GM21619 (cell line): ENCODE data around the gene SYTL4.

Experiments
- ATAC-seq: cut with Tn5 transposase; IDR thresholded peaks from one replicate; pipeline ENCODE4 v1.9.1; 2021; ENCODE audit not compliant: unreplicated experiment

SYTL4 gene

DNA sequence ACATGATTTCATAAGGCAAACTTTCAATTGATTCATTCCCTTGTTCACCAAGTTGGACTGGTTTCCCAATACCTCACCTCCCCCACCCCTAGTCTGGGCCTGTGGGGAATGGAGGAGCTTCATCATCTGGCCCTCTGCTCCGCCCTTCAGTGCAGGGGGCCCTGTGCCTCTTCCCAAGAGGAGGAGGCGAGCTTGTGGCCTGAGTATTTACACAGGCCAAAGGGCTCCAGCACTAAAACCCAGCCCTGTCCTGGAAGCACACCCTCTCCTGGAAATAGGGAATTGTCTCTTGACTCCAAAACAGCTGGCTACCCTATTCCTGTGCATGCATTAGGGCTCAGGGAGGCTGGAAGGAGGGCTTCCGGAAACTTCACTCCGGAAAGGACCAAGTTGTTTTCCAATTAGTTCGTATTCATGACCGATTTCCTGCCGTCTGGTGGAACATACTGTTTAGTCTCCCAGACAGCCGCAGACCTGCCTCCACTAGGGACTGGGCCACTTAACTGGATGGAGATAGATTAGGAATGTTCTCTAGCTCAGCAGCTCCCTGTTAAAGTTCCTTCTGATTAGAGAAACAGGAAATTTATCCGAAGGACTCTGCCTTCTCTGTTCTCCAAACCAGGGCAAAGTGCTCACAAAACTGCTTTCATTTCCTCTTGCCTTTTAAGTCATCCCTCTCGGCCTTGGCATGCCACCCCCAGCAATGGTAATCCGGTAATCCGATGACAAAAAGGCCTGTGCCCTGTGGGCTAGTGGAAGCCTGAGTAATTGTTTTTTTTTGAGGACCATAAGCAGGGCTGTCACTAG is 82.2 kb downstream of the SYTL4 start:
- no peak for ATAC-seq

DNA sequence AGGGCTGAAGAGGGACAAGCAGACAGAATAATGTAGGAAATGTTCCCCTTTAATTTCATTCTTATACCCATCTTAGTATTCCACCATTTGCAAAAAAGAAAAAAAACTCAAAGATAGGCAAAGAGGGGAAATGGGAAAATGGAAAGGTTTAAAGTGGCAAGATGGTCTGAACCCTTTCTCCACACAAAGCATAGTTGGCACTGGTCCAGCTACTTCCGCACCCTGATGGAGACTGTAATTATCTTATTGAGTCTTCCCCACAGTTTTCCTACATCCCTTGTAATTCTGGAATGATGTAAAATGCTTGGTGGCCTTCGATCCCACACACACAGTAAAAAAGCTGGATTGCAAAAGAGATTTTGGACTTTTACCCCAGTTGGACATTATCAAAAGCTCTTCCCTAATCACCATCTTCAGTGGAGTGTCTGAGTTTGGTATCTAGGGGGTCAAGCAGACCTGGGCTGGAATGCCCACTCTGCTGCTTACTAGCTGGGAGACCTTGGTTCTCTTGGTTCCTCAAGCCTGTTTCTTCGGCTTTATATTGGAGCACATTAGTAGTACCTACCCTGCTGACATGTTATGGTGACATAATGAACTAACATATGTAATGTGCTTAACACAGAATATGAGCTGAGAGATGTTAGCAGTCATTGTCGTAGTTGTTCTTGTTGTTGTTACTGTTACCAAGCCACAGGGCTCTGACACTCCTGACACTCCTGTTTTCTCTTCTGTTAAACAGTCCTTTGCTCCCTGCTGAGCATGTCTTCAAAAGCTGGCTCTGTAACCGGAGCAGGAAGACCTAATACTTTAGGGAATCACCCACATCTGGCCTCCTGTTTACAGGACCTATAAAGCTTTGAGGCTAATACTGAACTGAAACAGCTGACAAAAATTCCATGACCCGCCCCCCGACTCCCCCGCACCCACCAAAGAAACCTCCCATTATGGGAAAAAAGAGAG is 83.2 kb downstream of the SYTL4 start:
- ATAC-seq: no peak

DNA sequence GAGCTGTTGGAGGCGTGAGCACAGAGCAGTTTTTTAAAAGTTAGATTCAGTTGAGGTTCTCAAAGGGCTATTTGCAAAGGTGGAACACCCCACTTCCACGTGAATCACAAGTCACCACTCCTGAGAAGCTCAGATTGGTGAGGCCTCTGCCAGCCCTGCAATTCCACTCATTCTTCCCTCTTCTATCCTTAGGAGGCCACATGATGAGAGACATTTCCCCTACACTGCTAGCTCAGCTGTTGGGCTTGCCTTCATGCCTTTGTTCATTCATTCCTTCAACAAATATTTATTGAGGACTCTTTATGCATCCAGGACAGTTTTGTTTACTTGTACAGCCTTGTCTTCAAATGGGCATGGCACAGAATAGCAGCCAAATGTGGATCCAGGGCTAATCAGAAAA is 84.2 kb downstream of the SYTL4 start:
- no peak for ATAC-seq

DNA sequence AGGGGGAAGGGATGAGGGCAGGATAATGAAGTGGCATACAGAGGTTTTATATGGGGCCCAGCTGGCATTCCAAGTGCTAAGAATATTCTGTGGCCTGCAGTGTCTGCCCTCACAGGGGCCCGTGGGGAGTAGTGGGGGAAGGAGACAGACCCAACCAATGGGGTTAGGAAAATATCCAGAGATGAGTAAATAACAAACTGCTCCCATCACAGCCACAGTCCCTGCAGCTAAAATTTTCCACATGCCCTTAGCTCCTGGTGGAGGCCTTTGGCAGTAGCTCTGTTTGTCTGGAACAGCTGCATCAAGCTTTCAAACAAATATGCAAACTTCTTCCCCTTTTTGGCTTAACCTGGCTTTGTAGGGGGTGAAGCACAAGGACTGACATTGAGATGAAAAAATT is 84.8 kb downstream of the SYTL4 start:
- no peak for ATAC-seq

DNA sequence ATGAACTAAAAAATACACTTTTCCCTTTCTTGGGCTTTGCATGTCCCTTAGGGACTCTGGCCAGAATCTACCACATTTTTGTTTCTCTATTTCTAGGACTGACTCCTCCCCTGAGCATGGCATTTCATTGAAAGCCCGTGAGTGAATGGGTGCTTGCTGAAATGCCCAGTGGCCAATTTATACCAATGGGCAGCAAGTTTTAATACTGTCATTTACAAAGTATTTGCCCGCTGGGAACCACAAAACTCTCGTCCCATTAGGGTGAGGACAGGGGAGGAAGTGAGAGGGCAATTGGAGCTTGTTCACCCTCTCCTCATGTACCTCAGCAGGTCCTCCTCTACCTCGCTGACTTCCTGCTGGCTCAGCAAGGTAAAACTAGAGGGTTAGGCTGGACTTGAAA is 86.8 kb downstream of the SYTL4 start:
- no peak for ATAC-seq

DNA sequence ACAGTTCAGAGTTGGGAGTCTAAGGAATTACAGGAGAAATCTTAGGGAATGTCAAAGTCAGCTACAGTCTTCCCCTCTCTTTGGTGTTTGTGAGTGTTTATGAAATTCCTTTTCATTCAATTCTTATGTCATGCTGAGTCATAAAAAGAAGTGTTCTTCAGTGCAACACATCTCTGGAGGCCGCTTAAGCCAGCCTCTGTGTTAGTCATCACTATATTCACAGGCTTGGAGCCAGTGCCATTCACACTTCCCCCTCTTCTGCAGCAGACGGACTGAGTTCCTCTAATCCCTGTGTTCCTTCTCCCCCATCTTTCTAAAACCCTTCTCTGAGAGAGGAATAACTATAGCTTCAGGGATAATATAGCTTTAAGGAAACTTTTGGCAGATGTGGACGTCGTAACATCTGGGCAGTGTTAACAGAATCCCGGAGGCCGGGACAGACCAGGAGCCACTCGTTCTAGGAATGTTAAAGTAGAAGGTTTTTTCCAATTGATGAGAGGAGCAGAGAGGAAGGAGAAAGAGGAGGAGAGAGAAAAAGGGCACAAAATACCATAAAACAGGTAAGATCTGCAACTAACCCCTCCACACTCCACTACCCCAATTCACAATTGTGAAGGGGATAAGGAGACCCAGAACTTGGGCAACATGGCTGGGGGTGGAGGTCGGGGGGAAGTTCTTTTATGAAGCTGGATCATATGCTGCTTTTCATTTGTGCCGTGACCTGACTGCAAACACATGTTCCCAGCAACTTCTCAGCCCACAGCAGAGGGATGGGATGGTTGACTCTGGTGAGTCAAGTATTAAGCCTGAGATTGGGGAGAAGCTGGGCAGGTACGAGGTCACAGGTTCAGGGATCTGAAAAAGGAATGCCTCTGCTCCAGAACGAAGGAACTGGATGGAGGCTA is 87.7 kb downstream of the SYTL4 start, which contains the start of gene SRPX2:
Gene SRPX2 (plus strand): TSS at position 244 of the 905 bp plus-strand sequence. CDS start 2,124 bp downstream, outside the sequence.
- peak; percentile 57 for ATAC-seq

DNA sequence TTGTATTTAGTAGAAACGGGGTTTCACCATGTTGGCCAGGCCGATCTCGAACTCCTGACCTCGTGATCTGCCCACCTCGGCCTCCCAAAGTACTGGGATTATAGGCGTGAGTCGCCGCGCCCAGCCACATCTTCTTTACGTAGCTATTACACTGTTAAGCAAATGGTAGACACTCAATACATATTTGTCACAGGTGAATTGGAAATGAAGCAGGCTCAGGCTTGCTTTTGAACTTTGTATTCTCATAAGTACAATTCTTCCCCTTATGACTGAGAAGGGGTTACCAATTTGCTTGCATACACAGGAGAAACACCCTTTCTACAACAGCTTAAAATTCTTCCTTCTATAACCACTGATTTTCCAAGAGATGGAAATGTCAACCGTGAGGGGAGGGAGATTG is 88.7 kb downstream of the SYTL4 start:
- no peak for ATAC-seq

DNA sequence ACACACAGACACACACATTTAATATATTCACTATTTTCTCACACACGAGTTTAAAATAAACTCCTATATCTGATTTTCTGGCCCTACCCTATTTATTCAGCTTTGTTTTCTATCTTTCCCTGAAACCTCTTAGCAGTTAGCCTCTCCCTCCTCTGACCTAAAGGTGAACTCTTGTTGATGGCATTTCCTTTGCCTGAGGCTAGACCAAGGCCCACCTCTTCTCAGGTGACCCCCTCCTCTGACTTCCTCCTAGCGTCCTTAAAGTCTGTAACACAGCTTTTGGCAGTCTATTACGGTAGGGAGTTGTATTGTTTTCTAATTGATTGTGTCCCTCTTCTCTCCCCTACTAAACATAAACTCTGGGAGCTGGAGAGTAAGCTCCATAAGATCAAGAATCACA is 89.6 kb downstream of the SYTL4 start:
- no peak for ATAC-seq

DNA sequence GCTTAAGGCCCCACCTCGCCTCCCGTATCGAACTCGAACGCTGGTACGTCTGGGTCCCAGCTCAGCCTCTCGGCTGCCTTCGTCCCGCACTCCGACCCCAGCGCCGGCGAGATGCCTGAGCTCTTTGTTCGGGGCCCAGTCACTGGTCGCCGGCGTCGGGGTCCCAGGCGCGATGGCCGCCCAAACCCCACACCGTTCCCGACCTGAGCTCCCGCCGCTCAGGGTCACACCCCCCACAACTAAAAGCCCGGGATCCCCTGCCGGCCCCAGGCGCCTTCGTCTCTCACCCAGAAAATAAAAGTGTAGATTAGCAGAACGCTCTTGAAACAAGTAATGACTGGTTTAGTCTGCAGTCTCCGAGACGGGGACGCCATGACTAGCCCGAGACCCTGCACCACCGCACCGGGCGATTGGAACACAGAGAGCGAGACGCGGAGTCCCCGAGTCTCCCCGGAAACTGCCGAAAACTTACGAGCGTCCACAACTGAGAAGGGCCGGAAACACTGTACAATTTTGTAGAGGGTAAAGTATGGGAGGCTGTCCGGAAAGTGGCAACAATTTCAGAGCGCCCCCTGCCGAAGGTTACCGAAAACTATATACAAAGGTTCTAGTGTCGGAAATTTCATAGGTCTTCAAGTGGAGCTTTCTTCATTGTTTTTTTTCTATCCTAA is 95.5 kb downstream of the SYTL4 start, which contains the start of gene TSPAN6:
Gene TSPAN6 (minus strand): TSS at position 486 of the 671 bp plus-strand sequence. CDS start 112 bp downstream, at position 374.
- peak; percentile 96 for ATAC-seq

DNA sequence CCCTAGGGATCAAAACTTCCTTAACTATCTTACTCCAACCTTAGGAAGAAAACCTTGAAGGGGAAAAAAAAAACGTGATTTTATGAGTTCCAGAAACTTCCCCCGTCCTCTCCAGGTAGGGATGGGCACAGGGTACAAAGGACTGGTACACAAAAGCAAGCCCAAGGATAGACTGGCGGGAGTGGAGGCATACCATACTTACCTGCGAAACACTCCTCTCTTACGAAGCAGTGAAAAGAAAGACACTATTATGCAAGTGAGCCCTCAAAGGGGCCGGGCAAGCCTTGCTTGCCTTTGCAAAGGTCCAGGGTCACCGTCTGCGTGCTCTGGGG is 96.0 kb downstream of the SYTL4 start:
- no peak for ATAC-seq

DNA sequence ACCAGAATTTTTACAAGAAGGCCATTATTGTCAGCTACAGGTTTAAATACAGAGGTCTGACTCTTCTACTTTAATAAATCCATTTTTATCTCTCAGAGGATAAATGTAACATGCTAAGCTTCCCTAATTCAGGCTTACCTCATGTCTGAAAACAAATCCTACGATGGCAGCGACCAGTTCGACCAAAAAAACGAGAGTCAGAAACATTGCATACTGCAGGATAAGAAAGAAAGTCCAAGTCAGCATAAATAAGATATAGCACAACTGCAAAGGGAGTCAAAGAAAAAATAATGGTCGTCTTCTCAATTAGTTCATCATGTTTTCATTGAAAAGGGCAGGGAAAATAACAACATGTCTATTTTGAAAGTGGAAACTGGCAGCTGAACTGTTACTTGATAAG is 96.9 kb downstream of the SYTL4 start:
- no peak for ATAC-seq

DNA sequence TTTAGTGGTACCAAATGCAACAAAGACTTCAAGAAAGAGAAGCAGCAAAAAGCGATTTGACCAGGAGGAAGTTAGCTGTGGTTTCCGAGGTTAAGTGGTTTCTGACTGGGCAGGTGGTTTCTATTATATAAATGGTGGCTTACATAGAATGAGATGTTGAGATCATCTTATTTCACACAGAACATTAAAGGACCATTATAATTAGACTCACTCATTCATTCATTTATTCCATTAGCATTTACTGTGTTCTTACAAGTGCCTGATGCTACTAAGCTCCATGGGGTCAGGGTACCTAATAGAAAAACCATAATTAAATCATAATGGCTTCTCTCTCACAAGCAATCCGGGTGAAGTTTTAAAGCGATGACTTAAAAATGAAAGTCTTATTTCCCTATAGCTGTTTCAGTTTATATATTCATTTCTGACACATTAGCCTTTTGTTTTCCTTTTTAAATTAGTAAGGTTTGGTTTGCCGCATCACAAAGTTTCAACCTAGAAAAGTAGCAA is 105.9 kb downstream of the SYTL4 start:
- peak; percentile 98 for ATAC-seq
